ENCODE measurements around the gene TRIM9. TPM values are rescaled to one million over a fixed set of nuclear protein-coding genes. Genes with fewer than 3 reads are reported as not detected.

TRIM9 gene
- total and polyA plus RNA-seq, 9 of the 15 experiments (the other 6 are each of a cell fraction or from before 2014, with no cell fraction given) = 0.03 to 0.15 (median 0.04) TPM; not detected in 4

DNA sequence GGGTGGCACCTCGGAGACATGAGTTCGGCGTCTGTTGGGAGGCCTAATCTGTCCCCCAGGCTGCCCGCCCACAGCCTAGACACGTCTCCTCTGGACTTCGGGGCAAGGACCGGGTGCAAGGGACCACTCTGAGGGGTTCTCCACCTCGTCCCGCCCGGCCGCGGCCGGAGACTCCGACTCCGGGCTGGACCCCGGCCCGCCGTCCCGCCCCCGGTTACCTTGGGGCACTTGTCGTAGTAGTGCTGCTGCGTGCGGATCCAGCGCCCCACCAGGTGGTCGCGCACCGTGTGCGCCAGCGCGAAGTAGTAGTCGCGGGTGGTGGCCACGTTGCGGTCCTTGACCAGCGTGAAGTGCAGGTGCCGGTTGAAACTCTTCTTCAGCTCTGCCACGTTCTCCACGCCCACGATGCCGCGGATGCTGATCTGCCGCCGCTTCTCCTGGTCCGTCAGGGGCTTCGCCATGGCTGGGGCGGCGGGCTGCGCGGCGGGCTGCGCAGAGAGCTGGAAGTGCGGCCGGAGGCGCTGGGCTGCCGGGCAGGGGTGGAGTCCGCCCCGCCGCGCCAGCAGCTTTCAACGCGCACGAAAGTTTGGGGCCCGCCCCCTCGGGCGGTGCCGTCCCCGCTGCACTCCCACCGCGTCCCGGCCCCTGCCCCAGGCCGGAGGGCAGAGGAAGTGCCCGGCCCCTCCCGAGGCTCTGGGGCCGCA, 150.8 kb downstream of the TRIM9 start, which contains the start of gene PYGL (continued):
- TF ChIP-seq PRMT5 (CRISPR knock-in tag; IDR thresholded peaks at IDR 0.05) (no peak), SAP30 (IDR thresholded peaks at IDR 0.05; ENCODE audit: borderline replicate concordance, insufficient read depth, low read depth, low read length, poor library complexity, severe bottlenecking) (peak; percentile 1), HOXB6 (CRISPR knock-in tag; IDR thresholded peaks at IDR 0.05; ENCODE audit: borderline replicate concordance) (no peak), CXXC5 (CRISPR knock-in tag; IDR thresholded peaks at IDR 0.05) (peak; percentile 70), L3MBTL2 (IDR thresholded peaks at IDR 0.05) (peak; percentile 84; the same call in 1 of the 2 replicates), ZNF277 (CRISPR knock-in tag; IDR thresholded peaks at IDR 0.05; ENCODE audit: borderline replicate concordance) (no peak), RBBP5 (IDR thresholded peaks at IDR 0.05; ENCODE audit: borderline replicate concordance, insufficient read depth, low read length, poor library complexity, severe bottlenecking) (peak; percentile 91)
- TF ChIP-seq, protein P1, sequence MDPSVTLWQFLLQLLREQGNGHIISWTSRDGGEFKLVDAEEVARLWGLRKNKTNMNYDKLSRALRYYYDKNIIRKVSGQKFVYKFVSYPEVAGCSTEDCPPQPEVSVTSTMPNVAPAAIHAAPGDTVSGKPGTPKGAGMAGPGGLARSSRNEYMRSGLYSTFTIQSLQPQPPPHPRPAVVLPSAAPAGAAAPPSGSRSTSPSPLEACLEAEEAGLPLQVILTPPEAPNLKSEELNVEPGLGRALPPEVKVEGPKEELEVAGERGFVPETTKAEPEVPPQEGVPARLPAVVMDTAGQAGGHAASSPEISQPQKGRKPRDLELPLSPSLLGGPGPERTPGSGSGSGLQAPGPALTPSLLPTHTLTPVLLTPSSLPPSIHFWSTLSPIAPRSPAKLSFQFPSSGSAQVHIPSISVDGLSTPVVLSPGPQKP (CRISPR knock-in tag; IDR thresholded peaks at IDR 0.05) = no peak
- TF ChIP-seq, protein P2, sequence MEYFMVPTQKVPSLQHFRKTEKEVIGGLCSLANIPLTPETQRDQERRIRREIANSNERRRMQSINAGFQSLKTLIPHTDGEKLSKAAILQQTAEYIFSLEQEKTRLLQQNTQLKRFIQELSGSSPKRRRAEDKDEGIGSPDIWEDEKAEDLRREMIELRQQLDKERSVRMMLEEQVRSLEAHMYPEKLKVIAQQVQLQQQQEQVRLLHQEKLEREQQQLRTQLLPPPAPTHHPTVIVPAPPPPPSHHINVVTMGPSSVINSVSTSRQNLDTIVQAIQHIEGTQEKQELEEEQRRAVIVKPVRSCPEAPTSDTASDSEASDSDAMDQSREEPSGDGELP (CRISPR knock-in tag; IDR thresholded peaks at IDR 0.05; ENCODE audit: borderline replicate concordance) = peak; percentile 35; the same call in 1 of the 2 replicates
- TF ChIP-seq, protein P3, sequence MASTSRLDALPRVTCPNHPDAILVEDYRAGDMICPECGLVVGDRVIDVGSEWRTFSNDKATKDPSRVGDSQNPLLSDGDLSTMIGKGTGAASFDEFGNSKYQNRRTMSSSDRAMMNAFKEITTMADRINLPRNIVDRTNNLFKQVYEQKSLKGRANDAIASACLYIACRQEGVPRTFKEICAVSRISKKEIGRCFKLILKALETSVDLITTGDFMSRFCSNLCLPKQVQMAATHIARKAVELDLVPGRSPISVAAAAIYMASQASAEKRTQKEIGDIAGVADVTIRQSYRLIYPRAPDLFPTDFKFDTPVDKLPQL (IDR thresholded peaks at IDR 0.05; ENCODE audit: extremely low read depth, insufficient read length) = no peak
- TF ChIP-seq, protein P4, sequence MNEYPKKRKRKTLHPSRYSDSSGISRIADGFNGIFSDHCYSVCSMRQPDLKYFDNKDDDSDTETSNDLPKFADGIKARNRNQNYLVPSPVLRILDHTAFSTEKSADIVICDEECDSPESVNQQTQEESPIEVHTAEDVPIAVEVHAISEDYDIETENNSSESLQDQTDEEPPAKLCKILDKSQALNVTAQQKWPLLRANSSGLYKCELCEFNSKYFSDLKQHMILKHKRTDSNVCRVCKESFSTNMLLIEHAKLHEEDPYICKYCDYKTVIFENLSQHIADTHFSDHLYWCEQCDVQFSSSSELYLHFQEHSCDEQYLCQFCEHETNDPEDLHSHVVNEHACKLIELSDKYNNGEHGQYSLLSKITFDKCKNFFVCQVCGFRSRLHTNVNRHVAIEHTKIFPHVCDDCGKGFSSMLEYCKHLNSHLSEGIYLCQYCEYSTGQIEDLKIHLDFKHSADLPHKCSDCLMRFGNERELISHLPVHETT (CRISPR knock-in tag; conservative IDR thresholded peaks at IDR 0.05 in 1 of 2, IDR thresholded peaks at IDR 0.05 in 1 of 2) = no peak

Measured in K562 (cell line).